Activated T-cell treated with anti-CD3 and anti-CD28 coated beads, Interleukin-2, amount 50 U/mL, for 4 hours (primary cell): ENCODE measurements around the gene CHMP5. TPM values are rescaled to one million over a fixed set of nuclear protein-coding genes. Genes with fewer than 3 reads are reported as not detected.

Source experiments
- ATAC-seq, 2 donors: fragments of 200-7000 bp; cut with Tn5 transposase; one replicate each; pipeline ENCODE4 v1.10.0; 2021
- DNase-seq: peaks from one replicate; pipeline ENCODE4 v3.0.0-alpha.2; 2020
- H3K27me3 Mint-ChIP-seq: one replicate; pipeline ENCODE4 v1.8.0; 2021; ENCODE audit warnings: low read depth, mixed read lengths
- H3K36me3 Mint-ChIP-seq: one replicate; pipeline ENCODE4 v1.8.0; 2022; ENCODE audit warnings: mixed read lengths; ENCODE audit not compliant: insufficient read depth
- H3K4me1 Mint-ChIP-seq: one replicate; pipeline ENCODE4 v1.8.0; 2021; ENCODE audit warnings: low read depth, mixed read lengths
- H3K4me3 Mint-ChIP-seq: one replicate; pipeline ENCODE4 v1.8.0; 2021; ENCODE audit warnings: mild to moderate bottlenecking, moderate library complexity, mixed read lengths
- H3K9me3 Mint-ChIP-seq: one replicate; pipeline ENCODE4 v1.8.0; 2021; ENCODE audit warnings: mixed read lengths
- total RNA-seq, 3 donors: library from RNA; stranded (reverse); gene quantifications; one replicate each; pipeline ENCODE4 v1.2.1, GENCODE V29; 2021

The CHMP5 gene
- total RNA-seq, 3 donors from 2014 or later = 45.0 to 59.5 (median 46.8) TPM

DNA sequence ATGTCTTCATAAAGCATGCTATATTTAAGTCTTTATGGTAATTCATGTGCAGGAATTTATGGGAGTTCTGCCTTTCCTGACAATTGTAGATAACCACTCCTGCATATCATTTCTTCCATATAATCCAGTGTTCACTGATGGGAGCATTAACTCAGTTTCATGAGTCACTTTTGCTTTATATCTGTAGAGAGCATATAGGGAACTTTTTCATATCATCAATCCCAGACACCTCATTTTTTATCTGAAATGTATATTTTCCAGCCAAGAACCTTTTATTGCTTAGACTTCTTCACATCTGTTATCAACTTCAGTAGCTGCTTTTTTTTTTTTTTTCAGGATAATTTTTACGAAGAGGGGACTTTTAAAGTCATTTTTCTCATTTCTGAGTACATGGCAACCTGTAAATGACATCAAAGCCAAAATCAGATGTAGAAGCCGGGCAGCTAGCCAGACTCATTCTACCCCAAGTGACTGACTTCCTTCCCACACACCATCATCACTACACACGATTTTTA lies 66.6 kb downstream of the CHMP5 start:
- no peaks in the 10 kb centered on the region for H3K9me3 Mint-ChIP-seq
- no peaks in the 10 kb centered on the region for H3K27me3 Mint-ChIP-seq
- peaks cover 42% of the 10 kb centered on the region for H3K36me3 Mint-ChIP-seq
- H3K4me1 Mint-ChIP-seq = no peaks in the 10 kb centered on the region
- no peak overlapping the region for H3K4me3 Mint-ChIP-seq
- ATAC-seq (no peak), DNase-seq (no peak)

Other genes starting within 250 kb of the CHMP5 start
- 100 to 1,000 TPM; 304 to 321 (median 315) TPM for gene DNAJA1, start 239.8 kb upstream of the CHMP5 start, total RNA-seq
- gene SMU1, start 188.4 kb upstream of the CHMP5 start, total RNA-seq = 10 to 100 TPM; 31.0 to 33.9 (median 32.3) TPM
- 10 to 100 TPM; 30.2 to 43.4 (median 32.0) TPM for gene B4GALT1, start 97.7 kb upstream of the CHMP5 start, total RNA-seq
- not detected for gene SPINK4, start 24.9 kb upstream of the CHMP5 start, total RNA-seq
- gene BAG1, start 341 bp upstream of the CHMP5 start, total RNA-seq = 100 to 1,000 TPM; 115 to 133 (median 117) TPM
- gene NFX1, start 25.5 kb downstream of the CHMP5 start, total RNA-seq = 10 to 100 TPM; 35.2 to 42.6 (median 36.0) TPM
- gene AQP7, start 137.5 kb downstream of the CHMP5 start, total RNA-seq = not detected
- 1 to 10 TPM; 4.5 to 5.5 (median 5.3) TPM for gene AQP3, start 182.5 kb downstream of the CHMP5 start, total RNA-seq
- 100 to 1,000 TPM; 150 to 170 (median 165) TPM for gene NOL6, start 208.9 kb downstream of the CHMP5 start, total RNA-seq